ENCODE measurements around the gene ZNF670.
A peak's percentile ranks its signal among the peaks of the same experiment; 100 is the strongest.
"Not testable (repeated sequence)": the region's sequence is repeated elsewhere in the genome, so short reads cannot be mapped to it uniquely, and the experiment has no call there.

Gene ZNF670

GRCh38 chr1:247078258-247079140 lies at the start of gene ZNF670:
Gene ZNF670 (minus strand): TSS chr1:247078811. CDS start chr1:247078596, 215 bp downstream.
- DNase-seq: peak; percentile 93 to 96

GRCh38 chr1:247127519-247128282 lies 49.1 kb upstream of the ZNF670 start:
- not testable (repeated sequence) for DNase-seq

- DNase-seq: not testable (repeated sequence)
Observed at GRCh38 chr1:247126601-247127000, 48.0 kb upstream of the ZNF670 start.

GRCh38 chr1:247126166-247126565 lies 47.6 kb upstream of the ZNF670 start:
- not testable (repeated sequence) for DNase-seq

GRCh38 chr1:247121382-247121781 lies 42.8 kb upstream of the ZNF670 start:
- DNase-seq: no peak

- DNase-seq: not testable (repeated sequence)
Observed at GRCh38 chr1:247120408-247120668, 41.7 kb upstream of the ZNF670 start.

- DNase-seq: no peak
Observed at GRCh38 chr1:247119600-247120407, 41.2 kb upstream of the ZNF670 start.

GRCh38 chr1:247118946-247119446 lies 40.4 kb upstream of the ZNF670 start:
- DNase-seq: peak; percentile 37 to 42

GRCh38 chr1:247115545-247115944 lies 36.9 kb upstream of the ZNF670 start:
- no peak for DNase-seq

- no peak for DNase-seq
Observed at GRCh38 chr1:247115141-247115510, 36.5 kb upstream of the ZNF670 start.

GRCh38 chr1:247114351-247115140 lies 35.9 kb upstream of the ZNF670 start:
- no peak for DNase-seq

GRCh38 chr1:247113733-247114271 lies 35.2 kb upstream of the ZNF670 start:
- DNase-seq: no peak

GRCh38 chr1:247113094-247113497 lies 34.5 kb upstream of the ZNF670 start:
- no peak for DNase-seq

- no peak for DNase-seq
Observed at GRCh38 chr1:247112479-247112781, 33.8 kb upstream of the ZNF670 start.

- DNase-seq: no peak
Observed at GRCh38 chr1:247111700-247112478, 33.3 kb upstream of the ZNF670 start.

GRCh38 chr1:247111259-247111699 lies 32.7 kb upstream of the ZNF670 start:
- no peak for DNase-seq

- DNase-seq: peak; percentile 39 to 64
Observed at GRCh38 chr1:247110627-247111258, 32.1 kb upstream of the ZNF670 start.

GRCh38 chr1:247107694-247108093 lies 29.1 kb upstream of the ZNF670 start:
- DNase-seq: no peak

- no peak for DNase-seq
Observed at GRCh38 chr1:247105966-247106365, 27.4 kb upstream of the ZNF670 start.

- no peak for DNase-seq
Observed at GRCh38 chr1:247104965-247105364, 26.4 kb upstream of the ZNF670 start.
